ENCODE measurements around the gene PLCB4.

The PLCB4 gene

DNA sequence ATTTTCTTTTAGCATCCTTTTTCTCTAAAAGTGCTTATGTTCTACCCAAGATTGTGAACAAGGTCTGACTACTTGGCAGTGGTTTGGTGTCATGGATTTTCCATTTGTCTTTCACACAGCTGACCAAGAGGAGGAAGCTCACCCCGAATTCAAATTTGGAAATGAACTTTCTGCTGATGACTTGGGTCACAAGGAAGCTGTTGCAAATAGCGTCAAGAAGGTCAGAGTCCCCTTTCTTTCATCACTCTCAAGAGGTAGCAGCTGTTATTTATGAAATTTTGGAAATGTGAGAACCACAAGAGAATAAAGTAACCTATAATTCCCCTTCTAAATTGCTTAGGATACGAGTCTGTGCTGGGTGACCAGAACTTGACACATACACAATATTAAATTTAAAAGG is 332.5 kb downstream of the PLCB4 start:
- TF ChIP-seq TAF1 (IDR thresholded peaks at IDR 0.05; ENCODE audit: borderline replicate concordance, insufficient read depth, low read length): no peak
- TF ChIP-seq FOXP2 (optimal IDR thresholded peaks at IDR 0.05; ENCODE audit: borderline replicate concordance, extremely low read depth, extremely low read length, insufficient read depth): no peak
- TF ChIP-seq POLR2AphosphoS5 (IDR thresholded peaks at IDR 0.05; ENCODE audit: low read depth, low read length): no peak
- TF ChIP-seq SIN3A (IDR thresholded peaks at IDR 0.05; ENCODE audit: borderline replicate concordance, insufficient read depth, low read length): no peak
- TF ChIP-seq, protein P1, sequence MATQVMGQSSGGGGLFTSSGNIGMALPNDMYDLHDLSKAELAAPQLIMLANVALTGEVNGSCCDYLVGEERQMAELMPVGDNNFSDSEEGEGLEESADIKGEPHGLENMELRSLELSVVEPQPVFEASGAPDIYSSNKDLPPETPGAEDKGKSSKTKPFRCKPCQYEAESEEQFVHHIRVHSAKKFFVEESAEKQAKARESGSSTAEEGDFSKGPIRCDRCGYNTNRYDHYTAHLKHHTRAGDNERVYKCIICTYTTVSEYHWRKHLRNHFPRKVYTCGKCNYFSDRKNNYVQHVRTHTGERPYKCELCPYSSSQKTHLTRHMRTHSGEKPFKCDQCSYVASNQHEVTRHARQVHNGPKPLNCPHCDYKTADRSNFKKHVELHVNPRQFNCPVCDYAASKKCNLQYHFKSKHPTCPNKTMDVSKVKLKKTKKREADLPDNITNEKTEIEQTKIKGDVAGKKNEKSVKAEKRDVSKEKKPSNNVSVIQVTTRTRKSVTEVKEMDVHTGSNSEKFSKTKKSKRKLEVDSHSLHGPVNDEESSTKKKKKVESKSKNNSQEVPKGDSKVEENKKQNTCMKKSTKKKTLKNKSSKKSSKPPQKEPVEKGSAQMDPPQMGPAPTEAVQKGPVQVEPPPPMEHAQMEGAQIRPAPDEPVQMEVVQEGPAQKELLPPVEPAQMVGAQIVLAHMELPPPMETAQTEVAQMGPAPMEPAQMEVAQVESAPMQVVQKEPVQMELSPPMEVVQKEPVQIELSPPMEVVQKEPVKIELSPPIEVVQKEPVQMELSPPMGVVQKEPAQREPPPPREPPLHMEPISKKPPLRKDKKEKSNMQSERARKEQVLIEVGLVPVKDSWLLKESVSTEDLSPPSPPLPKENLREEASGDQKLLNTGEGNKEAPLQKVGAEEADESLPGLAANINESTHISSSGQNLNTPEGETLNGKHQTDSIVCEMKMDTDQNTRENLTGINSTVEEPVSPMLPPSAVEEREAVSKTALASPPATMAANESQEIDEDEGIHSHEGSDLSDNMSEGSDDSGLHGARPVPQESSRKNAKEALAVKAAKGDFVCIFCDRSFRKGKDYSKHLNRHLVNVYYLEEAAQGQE (IDR thresholded peaks at IDR 0.05; ENCODE audit: insufficient read depth in 1 of 2, low read depth in 2 of 2, low read length in 2 of 2): no peak

DNA sequence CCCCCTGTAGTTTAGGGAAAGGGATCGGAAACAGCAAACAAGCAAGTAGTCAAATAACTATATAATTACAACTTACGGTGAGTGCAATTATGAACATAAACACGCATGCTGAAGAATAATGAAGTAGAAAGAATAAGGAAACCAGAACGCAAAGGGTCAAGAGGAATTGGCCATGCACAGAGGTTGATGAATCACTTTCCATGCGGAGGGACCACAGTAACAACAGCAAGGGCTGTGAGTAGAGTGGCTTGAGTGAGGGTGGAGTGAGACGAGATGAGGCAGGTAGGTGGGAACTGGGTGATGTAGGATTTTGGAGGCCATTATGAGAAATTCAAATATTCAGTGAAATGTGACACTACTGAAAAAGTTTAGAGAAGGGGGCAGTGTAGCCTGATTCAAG is 333.3 kb downstream of the PLCB4 start:
- TF ChIP-seq SIN3A (IDR thresholded peaks at IDR 0.05; ENCODE audit: borderline replicate concordance, insufficient read depth, low read length) (no peak), POLR2AphosphoS5 (IDR thresholded peaks at IDR 0.05; ENCODE audit: low read depth, low read length) (no peak), TAF1 (IDR thresholded peaks at IDR 0.05; ENCODE audit: borderline replicate concordance, insufficient read depth, low read length) (no peak), FOXP2 (optimal IDR thresholded peaks at IDR 0.05; ENCODE audit: borderline replicate concordance, extremely low read depth, extremely low read length, insufficient read depth) (no peak)
- TF ChIP-seq, protein P1 (IDR thresholded peaks at IDR 0.05; ENCODE audit: insufficient read depth in 1 of 2, low read depth in 2 of 2, low read length in 2 of 2): no peak

DNA sequence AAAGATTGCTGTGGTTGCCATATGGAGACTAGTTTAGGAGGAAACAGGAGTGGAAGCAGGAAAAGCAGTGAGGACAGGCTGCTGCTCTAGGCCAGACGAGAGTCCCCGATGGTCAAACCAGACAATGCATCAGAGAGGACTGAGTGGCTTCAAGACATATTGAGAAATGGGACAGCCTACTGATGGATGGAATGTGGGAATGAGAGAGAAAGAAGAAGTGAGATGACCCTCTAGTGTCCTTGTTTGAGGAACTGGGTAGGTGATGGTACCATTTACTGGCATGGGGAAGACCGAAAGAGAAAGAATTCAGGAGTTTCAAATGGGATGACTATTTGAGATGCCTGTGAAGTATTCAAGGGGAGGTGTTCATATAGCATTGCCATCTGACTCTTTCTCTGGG is 333.7 kb downstream of the PLCB4 start:
- TF ChIP-seq, protein P1 (IDR thresholded peaks at IDR 0.05; ENCODE audit: insufficient read depth in 1 of 2, low read depth in 2 of 2, low read length in 2 of 2): no peak
- TF ChIP-seq TAF1 (IDR thresholded peaks at IDR 0.05; ENCODE audit: borderline replicate concordance, insufficient read depth, low read length) (no peak), POLR2AphosphoS5 (IDR thresholded peaks at IDR 0.05; ENCODE audit: low read depth, low read length) (no peak), FOXP2 (optimal IDR thresholded peaks at IDR 0.05; ENCODE audit: borderline replicate concordance, extremely low read depth, extremely low read length, insufficient read depth) (no peak), SIN3A (IDR thresholded peaks at IDR 0.05; ENCODE audit: borderline replicate concordance, insufficient read depth, low read length) (no peak)

DNA sequence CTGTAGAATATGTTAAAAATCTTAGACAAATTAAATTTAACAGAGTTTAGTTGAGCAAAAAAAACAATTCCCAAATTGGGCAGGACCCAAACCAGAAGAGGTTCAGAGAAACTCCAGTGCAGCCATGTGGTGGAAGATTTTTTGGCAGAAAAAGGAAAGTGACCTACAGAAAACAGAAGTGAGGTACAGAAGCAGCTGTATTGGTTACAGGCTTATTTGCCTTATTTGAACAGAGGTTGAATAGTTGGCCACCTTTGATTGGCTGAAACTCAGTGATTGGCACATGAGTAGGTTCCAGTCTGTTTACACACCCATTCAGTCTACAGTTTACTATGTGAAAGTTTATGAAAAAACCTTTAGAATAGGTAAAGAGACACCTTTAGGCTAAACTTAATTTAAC is 334.6 kb downstream of the PLCB4 start:
- TF ChIP-seq POLR2AphosphoS5 (IDR thresholded peaks at IDR 0.05; ENCODE audit: low read depth, low read length): no peak
- no peak for TF ChIP-seq SIN3A (IDR thresholded peaks at IDR 0.05; ENCODE audit: borderline replicate concordance, insufficient read depth, low read length)
- TF ChIP-seq, protein P1 (IDR thresholded peaks at IDR 0.05; ENCODE audit: insufficient read depth in 1 of 2, low read depth in 2 of 2, low read length in 2 of 2): no peak
- no peak for TF ChIP-seq TAF1 (IDR thresholded peaks at IDR 0.05; ENCODE audit: borderline replicate concordance, insufficient read depth, low read length)
- no peak for TF ChIP-seq FOXP2 (optimal IDR thresholded peaks at IDR 0.05; ENCODE audit: borderline replicate concordance, extremely low read depth, extremely low read length, insufficient read depth)

All from PFSK-1 (cell line).